ENCODE data around the gene RTRAF. TPM values are rescaled to one million over a fixed set of nuclear protein-coding genes. Genes with fewer than 3 reads are reported as not detected.

RTRAF gene
- total RNA-seq, 1 experiment from 2014 or later = 350 TPM

GRCh38 chr14:52042371-52043289 lies 53.3 kb downstream of the RTRAF start:
- no peak overlapping the region for H3K4me3 Mint-ChIP-seq
- H3K36me3 Mint-ChIP-seq (ENCODE audit: insufficient read depth in 1 of 3, low read depth in 3 of 3) = no peaks in the 10 kb centered on the region
- Histone ChIP-seq H4K20me1 (ENCODE audit: control insufficient read depth, insufficient read depth, insufficient read length) (no peaks in the 10 kb centered on the region), H2BK120ac (ENCODE audit: low read depth, low read length, poor library complexity, severe bottlenecking) (no peak overlapping the region), H4K5ac (ENCODE audit: insufficient read length, low read depth, low read length) (no peak overlapping the region), H3K56ac (ENCODE audit: insufficient read length, low read depth, low read length) (no peak overlapping the region), H2AK5ac (ENCODE audit: insufficient read length, low read length) (no peak overlapping the region), H3K79me2 (ENCODE audit: insufficient read depth, low read length) (no peaks in the 10 kb centered on the region), H2BK12ac (ENCODE audit: insufficient read length, low read depth, low read length) (no peak overlapping the region), H3T11ph (ENCODE audit: low read length) (no peak overlapping the region), H3K4me1 (ENCODE audit: insufficient read depth, low read length) (no peaks in the 10 kb centered on the region), H3K23ac (ENCODE audit: insufficient read length, low read depth, low read length) (no peak overlapping the region), H3K18ac (ENCODE audit: insufficient read length, low read depth, low read length) (no peak overlapping the region), H4K8ac (replicated peaks; ENCODE audit: insufficient read length, low read depth, low read length) (no peak overlapping the region), H2AFZ (ENCODE audit: low read length) (no peak overlapping the region), H3K9ac (ENCODE audit: extremely low read depth, insufficient read length, low read length) (no peak overlapping the region), H2BK5ac (ENCODE audit: insufficient read length, low read length) (no peak overlapping the region), H2BK20ac (ENCODE audit: low read depth, low read length, poor library complexity, severe bottlenecking) (no peak overlapping the region), H3K23me2 (ENCODE audit: insufficient read length, low read depth, low read length, poor library complexity, severe bottlenecking) (no peaks in the 10 kb centered on the region), H3K27ac (ENCODE audit: insufficient read length, low read depth, low read length) (no peak overlapping the region), H3K4ac (ENCODE audit: low read depth, low read length) (no peak overlapping the region), H2BK15ac (ENCODE audit: low read depth, low read length) (no peak overlapping the region), H3K14ac (ENCODE audit: insufficient read depth, low read length) (no peak overlapping the region), H3K79me1 (ENCODE audit: insufficient read depth, low read depth, low read length, poor library complexity, severe bottlenecking) (no peaks in the 10 kb centered on the region), H3K9me3 (ENCODE audit: control insufficient read depth, low read depth, low read length) (no peaks in the 10 kb centered on the region), H4K91ac (ENCODE audit: insufficient read length, low read depth, low read length) (no peak overlapping the region), H3K27me3 (ENCODE audit: insufficient read depth, low read length) (no peaks in the 10 kb centered on the region), H3K4me2 (ENCODE audit: insufficient read depth, insufficient read length, low read length) (no peak overlapping the region)
- H3K9me3 Mint-ChIP-seq = no peaks in the 10 kb centered on the region
- H3K4me1 Mint-ChIP-seq = peaks cover 2 to 3% of the 10 kb centered on the region in 2 experiments
- peaks cover 2% of the 10 kb centered on the region; the same call in 1 of the 2 replicates for H3K27me3 Mint-ChIP-seq (ENCODE audit: low read depth)
- TF ChIP-seq CTCF (conservative IDR thresholded peaks at IDR 0.05) = no peak
- DNase-seq = no peak
- WGBS (ENCODE audit: extremely low coverage, insufficient read length, low lambda C conversion rate) = no CpG with 5 or more reads among the region's 8 CpGs
- H3K27ac Mint-ChIP-seq = no peak overlapping the region
